Measurements from ENCODE around the gene TAGLN2. TPM values are rescaled to one million over a fixed set of nuclear protein-coding genes. Genes with fewer than 3 reads are reported as not detected.
A peak's percentile ranks its signal among the peaks of the same experiment; 100 is the strongest.

The TAGLN2 gene
- total RNA-seq, 1 donor from 2014 or later = 116 TPM

DNA sequence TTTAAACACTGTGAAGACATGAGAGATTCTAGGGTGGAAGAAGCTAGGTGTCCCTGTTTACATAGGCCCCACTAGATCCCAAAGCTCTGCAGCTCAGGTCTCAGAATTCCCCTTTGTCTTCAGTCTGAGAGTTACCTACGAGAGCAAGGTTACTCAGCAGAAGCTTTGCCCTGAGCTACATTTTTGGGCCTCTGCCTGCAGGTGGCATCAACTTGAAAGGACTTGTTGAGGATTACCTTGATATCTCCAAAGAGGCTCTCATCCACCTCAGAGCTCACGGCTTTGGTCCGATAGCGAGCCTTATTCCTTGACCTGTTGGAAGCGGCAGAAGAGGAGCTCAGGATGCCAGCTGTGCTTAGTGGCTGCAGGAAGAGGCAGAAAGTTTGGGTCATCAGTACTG lies 32.4 kb downstream of the TAGLN2 start:
- DNase-seq = no peak
- ATAC-seq (ENCODE audit: poor library complexity) = no peak
- intact Hi-C loops (cut with DNase I) = loop anchor here (5.0 kb wide), 1 partner anchor 111 kb away; the partner anchor contains the start of gene DUSP23

DNA sequence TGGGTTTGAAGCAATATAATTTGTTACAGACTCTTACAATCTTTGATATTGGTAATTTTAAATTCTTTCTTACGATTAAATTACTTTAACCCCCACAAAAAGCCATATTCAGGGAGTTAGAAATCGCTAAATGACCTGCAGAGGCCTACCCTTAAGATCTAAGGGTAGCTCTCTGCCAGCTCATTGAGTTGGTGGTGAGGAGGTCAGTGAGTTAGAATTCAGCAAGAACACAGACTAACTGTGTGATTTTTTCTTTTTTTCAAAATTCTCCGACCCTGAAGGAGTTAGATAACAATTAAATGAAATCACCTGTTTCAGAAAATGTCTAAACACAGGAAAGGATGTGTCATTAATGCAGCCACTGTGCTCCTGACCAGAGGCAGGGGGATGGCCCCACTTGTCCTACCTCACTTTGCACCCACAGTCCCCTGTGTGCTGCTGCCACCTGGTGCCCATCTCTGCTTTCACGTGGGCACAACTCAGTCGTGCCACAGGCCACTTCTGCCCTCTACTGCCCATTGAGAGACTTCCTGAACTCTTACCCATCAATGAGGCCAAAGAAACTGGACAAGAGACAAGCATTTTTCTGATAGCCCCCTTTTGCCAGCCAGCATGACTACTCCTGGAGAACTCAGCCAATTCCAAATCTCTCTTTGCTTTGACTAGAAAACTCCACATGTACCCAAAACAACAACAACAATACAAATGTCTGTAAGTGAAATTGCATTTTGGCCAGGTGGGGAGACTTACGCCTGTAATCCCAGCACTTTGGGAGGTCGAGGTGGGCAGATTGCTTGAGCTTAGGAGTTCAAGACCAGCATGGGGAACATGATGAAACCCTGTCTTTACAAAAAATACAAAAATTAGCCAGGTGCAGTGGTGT lies 33.8 kb downstream of the TAGLN2 start:
- peak; percentile 88 for DNase-seq
- peak; percentile 93 for ATAC-seq (ENCODE audit: poor library complexity)
- intact Hi-C loops (cut with DNase I) = loop anchor here (2.0 to 5.0 kb wide), 2 partner anchors 93 to 109 kb away; partner anchors contain the start of gene DUSP23

DNA sequence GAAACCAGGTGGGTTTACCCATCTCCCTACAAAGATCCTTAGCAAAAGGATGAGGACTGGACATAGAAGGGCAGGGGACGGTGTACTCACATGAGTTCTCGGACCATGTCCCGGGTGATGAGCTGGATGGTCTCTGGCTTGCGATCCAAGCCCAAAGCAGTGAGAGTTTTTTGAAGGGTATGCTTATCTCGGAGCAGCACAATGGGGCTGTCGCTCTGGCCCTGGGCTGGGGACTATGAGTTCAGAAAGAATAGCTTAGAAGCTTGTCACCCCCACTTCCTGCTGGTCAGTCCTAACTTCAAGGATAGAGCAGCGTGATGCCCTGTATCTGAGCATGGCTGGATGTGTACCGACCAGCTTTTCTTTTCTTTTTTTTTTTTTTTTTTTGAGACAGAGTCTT lies 34.9 kb downstream of the TAGLN2 start:
- no peak for DNase-seq
- intact Hi-C loops (cut with DNase I) = loop anchor here (2.0 to 5.0 kb wide), 2 partner anchors 92 to 108 kb away; partner anchors contain the start of gene DUSP23
- ATAC-seq (ENCODE audit: poor library complexity) = no peak

DNA sequence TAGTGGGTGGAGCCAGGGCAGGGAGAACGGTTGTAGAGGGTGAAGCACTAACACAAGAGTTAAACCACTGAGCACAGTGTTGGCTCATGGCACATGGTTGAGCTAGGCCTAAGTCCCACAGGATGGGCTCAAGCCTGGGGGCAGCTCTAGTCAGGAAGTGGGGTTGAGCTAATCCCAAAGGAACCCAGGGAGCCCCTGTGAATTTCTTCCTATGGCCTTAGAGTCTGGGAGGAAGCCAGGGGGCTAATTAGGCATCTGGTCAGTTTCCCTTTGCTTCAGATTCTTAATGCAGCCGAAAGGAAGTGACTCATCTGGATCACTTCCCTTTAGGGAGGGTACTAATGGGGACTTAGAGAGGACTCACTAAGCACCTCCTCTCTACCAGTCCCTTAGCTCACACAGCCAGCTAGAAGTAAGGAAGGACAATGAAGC lies 35.5 kb downstream of the TAGLN2 start:
- intact Hi-C loops (cut with DNase I) = loop anchor here (2.0 to 5.0 kb wide), 2 partner anchors 91 to 108 kb away; partner anchors contain the start of gene DUSP23
- no peak for DNase-seq
- peak; percentile 88 for ATAC-seq (ENCODE audit: poor library complexity)

DNA sequence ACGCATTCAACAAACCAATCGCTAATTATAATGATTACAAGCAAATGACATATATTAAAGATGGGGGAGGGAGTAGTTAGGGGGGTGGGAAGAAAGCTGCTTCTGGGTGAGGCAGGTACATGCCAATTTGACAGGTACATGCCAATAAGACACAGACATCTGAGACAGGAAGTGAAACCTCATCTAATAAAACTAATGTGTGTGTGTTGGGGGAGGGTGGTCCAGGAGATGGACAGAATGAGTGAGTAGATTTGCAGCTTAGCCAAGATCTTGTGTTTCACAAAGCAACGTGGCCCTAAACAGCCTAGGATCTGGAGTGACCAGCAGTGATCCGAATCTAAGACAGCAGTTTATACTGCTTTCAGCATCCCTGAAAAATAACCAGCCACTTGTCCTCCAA lies 36.1 kb downstream of the TAGLN2 start:
- ATAC-seq (ENCODE audit: poor library complexity) (no peak), DNase-seq (no peak)
- intact Hi-C loops (cut with DNase I) = no loop called here

DNA sequence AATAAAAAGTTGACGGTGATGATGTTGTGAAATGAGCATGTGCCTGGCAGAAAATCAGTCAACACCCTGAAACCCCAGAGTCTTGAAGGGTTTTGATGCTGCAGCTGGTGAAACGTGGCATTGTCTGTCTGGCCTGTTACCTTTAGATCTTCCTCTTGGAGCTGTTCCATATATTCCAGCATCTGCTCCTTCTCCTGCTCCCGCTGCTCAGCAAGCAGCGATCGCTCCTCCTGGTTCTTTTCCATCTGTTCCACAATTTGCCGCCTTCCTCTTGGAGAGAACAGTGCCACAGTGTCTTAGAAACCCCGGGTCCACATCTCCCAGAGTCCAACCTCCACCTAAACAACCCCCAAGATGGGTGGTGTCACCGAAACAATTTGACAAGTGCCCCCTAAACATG lies 41.0 kb downstream of the TAGLN2 start:
- intact Hi-C loops (cut with DNase I) = no loop called here
- ATAC-seq (ENCODE audit: poor library complexity) (no peak), DNase-seq (no peak)

DNA sequence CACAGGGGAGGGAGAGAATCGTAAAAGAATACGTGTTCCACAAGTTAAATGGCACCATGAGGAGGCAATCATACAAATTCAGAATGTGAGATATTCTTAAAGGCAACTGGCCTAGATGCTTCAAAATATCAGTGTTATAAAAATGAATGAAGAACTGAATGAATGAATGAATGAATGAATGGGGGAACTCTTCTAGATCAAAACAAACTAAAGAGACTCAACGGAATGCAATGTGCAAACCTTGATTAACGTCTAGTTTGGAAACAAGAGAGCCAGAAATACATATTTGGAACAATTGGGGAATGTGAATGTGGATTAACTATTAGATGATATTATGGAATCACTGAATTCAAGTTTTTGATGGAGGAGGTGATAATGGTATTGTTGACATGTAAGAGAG lies 42.2 kb downstream of the TAGLN2 start:
- ATAC-seq (ENCODE audit: poor library complexity) (no peak), DNase-seq (no peak)
- intact Hi-C loops (cut with DNase I) = no loop called here

DNA sequence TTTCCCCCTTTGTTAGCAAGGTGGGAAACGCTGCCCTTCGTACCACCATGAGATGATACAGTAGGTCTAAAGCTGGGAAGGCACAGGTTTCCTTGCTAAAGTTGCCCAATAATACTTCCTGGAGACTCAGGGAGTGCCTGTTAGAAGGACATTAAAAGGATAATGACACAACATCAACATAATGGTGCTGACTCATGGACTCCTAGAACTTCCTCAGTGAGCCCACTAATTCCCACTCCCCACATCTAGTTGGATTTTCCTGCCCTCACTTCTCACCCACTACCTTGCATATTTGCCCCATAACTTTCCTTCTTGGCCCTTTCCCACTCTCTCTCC lies 42.8 kb downstream of the TAGLN2 start:
- intact Hi-C loops (cut with DNase I) = no loop called here

DNA sequence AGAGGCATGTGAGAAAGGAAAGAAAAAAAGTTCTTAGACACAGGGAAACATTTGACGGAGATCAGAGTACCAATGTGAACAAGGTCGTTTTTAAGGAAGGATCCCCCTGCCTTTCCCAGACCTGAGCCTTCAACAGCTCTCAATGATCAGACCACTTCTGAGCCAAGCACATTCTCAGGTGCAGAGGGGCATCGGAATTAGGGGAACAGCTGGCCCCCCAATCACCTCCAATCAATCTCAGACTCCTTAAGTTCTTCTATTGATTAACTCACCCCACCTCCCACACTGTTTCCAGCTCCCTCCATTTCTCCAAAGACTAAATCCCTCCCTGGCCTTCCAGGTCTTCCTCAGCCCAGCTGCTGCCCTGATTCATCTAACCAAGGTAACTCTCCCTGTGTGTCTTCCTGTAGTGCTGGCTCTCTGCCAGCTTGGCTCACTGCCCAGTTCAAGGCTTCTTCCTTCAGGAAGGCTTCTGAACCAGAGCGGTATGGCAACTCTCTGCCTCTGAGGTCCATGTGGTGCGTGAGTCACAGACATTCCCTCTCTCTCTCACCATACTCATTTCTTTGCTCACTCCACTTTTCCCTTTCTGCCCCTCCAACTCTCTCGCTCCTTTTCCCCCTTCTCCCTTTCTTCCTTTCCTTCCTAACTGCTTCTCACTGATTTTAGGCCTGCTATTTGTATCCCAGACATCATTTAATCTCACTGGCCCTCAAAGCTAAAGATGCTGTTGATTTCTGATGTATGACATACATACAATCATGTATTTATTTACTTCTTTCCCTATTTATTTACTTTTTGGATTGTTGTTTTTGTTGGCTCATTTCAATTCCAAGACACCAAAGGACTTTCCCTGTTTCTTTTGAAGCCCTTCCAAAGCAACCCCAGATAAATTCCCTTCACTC lies 43.4 kb downstream of the TAGLN2 start:
- ATAC-seq (ENCODE audit: poor library complexity) (no peak), DNase-seq (peak; percentile 82)
- intact Hi-C loops (cut with DNase I) = no loop called here

More for the DNA sequence above, 42.8 kb downstream of the TAGLN2 start:
- ATAC-seq (ENCODE audit: poor library complexity) = no peak
- DNase-seq = no peak

DNA sequence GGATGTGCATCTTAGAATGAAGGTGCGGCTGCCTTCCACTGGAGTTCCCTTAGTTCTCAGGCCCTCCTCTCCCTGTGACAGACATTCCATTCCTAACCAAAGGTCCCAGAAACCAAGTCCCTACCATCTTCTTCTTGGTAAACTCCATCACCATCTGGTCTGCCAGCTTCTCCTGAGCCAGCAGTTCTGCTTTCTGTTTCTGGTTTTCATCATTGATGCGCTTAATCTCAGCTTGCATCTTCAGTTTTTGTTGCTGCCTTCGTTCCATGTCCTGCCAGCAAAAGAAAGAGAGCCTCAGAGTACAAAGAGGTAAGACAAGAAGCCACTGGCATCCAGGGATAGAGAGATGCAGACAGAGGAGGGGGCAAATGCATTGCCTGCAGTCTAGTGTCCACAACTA lies 44.9 kb downstream of the TAGLN2 start:
- intact Hi-C loops (cut with DNase I) = no loop called here
- DNase-seq (no peak), ATAC-seq (ENCODE audit: poor library complexity) (no peak)

DNA sequence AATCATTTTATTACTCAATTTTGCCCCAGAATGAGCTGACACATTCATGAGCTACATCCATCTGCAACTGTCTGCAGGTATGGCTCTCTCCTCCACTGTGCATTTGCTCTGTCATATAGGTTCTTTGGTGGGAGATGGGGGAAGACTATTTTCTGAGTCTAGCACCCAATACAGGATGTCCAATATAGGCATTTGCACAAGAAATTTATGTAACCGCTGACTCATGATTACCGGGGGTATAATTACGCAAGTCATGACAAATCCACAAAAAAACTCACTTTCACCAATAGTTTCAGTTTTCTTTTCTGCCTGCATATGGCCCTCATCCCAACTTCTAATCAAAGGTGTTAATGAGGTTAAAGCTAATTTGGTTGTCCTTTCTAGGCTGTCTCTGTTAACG lies 45.3 kb downstream of the TAGLN2 start:
- intact Hi-C loops (cut with DNase I) = no loop called here
- no peak for DNase-seq
- no peak for ATAC-seq (ENCODE audit: poor library complexity)

DNA sequence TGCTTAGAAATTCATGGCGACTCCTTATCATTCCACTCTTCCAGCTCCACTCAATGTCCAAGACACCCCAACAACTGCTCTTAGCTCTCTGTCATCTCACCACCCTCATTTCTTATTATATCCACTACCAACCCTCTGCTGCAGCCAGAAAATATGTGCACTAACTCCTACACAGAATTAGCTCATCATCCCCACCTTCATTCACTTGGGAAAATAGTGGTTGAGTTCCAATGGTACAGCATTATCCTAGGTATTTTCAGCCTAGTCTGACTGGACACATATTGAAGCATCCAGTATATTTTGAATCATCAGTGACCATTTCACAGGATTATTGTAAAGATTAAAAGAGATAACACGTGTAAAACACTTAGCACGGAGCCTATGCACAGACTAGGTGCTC lies 46.2 kb downstream of the TAGLN2 start:
- intact Hi-C loops (cut with DNase I) = no loop called here
- no peak for DNase-seq
- no peak for ATAC-seq (ENCODE audit: poor library complexity)

DNA sequence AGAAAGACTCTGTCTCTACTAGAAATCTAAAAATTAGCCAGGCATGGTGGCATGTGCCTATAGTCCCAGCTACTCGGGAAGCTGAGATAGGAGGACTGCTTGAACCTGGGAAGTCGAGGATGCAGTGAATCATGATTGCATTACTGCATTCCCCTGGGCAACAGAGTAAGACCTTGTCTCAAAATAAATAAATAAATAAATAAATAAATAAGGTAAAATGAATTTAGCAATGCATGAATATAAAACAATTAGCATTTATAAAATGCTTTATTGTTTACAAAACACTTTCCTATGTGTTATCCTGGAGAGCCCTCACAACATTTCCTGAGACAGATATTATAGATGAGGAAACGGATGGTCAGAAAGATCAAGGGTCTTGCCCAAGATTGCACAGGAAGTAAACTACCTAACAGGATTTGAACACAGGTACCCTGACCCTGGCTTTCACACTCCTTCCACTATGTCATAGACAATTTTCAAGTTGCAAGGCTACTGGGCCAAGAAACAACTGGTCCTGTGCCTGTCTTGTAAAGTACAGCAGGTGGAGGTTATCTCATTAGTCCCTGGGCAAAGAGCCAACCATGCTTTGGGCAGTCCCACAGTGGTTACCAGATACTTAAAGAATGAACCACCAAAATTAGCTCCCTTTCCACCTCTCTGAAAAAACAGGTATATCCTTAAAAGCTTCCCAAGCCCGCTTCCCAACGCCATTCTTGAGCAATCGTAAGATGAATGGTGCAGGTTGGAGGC lies 47.4 kb downstream of the TAGLN2 start:
- ATAC-seq (ENCODE audit: poor library complexity) = no peak
- intact Hi-C loops (cut with DNase I) = no loop called here

DNA sequence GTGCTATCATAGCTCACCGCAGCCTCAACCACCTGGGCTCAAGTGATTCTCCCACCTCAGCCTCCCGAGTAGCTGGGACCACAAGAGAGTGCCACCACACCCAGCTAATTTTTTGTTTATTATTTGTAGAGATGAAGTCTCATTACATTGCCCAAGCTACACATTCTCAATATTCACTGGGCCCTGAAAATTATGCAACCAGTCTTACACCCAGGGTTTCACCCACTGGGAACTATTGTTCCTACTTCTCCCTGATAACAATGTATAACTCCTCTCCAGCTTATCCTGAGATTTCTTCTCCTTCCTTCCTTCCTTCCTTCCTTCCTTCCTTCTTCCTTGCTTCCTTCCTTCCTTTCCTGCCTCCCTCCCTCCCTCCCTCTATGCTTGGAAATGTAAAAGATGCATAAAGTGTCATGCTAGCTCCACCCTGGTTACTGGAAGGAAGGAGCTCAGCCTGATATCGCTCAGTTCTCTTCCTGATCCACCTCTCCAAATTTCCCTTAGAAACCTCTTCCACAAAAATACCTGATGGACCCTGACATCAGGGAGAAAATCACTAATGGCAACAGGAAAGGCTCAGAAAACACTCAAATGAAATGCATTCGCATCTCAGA lies 51.7 kb downstream of the TAGLN2 start:
- intact Hi-C loops (cut with DNase I) = no loop called here
- no peak for ATAC-seq (ENCODE audit: poor library complexity)
- no peak for DNase-seq

More for the DNA sequence above, 47.4 kb downstream of the TAGLN2 start:
- DNase-seq = no peak

DNA sequence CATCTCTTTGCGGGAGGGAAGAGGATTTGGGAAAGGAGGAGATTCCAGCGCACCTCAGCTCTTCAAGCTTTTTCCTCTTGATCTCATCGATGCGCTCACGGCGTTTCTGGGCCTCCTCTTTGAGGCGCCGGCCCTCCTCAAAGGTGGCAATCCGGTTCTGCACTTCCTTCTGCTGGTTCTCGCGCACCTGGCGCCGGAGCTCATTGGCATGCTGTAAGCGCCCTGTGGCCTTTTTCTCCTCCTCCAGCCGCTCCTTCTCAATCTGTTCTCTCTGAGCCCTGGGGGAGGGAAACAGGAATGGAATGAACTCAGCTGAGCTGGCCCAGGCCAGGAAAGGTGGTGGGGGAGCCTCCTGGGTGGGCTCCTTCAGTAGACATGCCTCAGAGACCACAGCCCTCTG lies 52.4 kb downstream of the TAGLN2 start:
- intact Hi-C loops (cut with DNase I) = no loop called here
- ATAC-seq (ENCODE audit: poor library complexity) = no peak
- no peak for DNase-seq

DNA sequence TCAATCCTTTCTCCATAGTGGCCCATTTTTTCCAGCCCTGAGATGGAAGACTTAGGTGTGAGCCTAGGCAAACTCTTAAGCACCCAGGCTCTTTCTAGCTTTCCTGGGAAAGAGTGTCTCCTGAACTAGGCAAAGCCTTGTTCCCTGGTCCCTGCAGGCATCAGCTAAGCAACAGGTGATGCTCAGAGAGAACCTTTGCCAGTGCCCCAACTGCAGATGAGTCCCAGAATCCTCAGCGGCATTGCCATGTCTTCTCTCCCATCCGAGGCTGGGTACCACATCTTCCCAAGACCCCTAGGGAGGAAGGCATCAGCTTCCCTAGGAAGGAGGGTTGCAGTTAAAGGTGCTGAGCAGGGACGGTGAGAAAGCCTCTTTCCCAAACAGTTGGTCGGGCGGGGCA lies 54.6 kb downstream of the TAGLN2 start:
- ATAC-seq (ENCODE audit: poor library complexity) (no peak), DNase-seq (no peak)
- intact Hi-C loops (cut with DNase I) = no loop called here

DNA sequence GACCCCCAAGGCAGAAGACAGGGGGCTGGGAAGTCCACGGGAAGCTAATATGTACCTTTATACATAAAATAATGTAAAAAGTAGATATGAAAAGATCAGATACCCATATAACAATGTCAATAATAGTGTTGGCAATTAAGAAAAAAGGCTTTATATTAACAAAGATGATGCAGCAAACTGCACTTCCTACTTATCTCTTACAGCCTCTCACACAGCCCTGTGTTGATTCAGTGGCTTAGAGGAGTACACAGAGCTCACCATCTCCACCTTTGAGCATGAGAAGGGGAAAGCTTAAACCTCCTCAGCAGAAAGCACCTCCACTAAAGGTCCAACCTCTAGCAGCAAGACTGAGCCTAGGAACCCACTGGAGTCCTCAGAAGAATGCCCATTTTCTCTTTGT lies 55.7 kb downstream of the TAGLN2 start:
- DNase-seq = no peak
- intact Hi-C loops (cut with DNase I) = no loop called here
- no peak for ATAC-seq (ENCODE audit: poor library complexity)

DNA sequence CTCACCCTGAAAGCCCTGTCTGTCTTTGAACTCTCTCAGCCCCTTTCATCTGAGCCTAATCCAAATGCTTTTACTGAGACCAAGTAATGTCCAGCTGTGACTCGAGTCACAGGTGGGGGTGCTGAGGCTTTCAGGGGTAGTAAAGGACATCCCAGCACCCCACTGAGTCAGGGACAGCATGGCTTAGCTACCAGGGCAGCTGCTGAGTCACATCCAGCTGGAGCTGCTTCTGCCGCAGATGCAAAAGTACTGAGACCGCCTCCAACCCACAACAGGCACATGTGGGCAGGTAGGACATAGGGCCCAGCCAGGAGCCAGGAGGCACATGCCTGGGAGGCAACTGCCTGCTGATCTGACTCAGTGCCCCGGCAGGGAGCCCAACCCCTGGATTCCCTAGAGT lies 56.1 kb downstream of the TAGLN2 start:
- intact Hi-C loops (cut with DNase I) = no loop called here
- no peak for ATAC-seq (ENCODE audit: poor library complexity)
- DNase-seq = no peak

Data from Right ventricle myocardium superior (tissue), 1 donor.